Natural killer cell (primary cell): ENCODE results near the gene AKAP8L. TPM values are rescaled to one million over a fixed set of nuclear protein-coding genes. Genes with fewer than 3 reads are reported as not detected.
"Not testable (repeated sequence)": the region's sequence is repeated elsewhere in the genome, so short reads cannot be mapped to it uniquely, and the experiment has no call there.

Experiments used
- ATAC-seq, 3 donors: fragments of 150-1000 bp in 2 of 3; fragments of 200-7000 bp in 1 of 3; cut with Tn5 transposase; 1 replicate in 1 of 3; 2 replicates in 2 of 3; pipeline ENCODE4 v1.10.0; 2021; ENCODE audit warnings: mild to moderate bottlenecking in 2 of 3, moderate library complexity in 2 of 3
- DNase-seq, 2 donors: peaks; one replicate each; pipeline versions ENCODE4 v3.0.0 to v3.0.0-alpha.2; 2013 to 2021; ENCODE audit warnings: mixed read lengths in 1 of 2
- H3K27ac ChIP-seq: one replicate; pipeline ENCODE4 v1.5.1; 2013; ENCODE audit warnings: mild to moderate bottlenecking, low read length
- H3K27me3 ChIP-seq: one replicate; pipeline ENCODE4 v1.6.1; 2013; ENCODE audit warnings: low read length; ENCODE audit not compliant: control insufficient read depth, insufficient read depth
- H3K36me3 ChIP-seq: one replicate; pipeline ENCODE4 v1.6.1; 2013; ENCODE audit warnings: low read length; ENCODE audit not compliant: control insufficient read depth, insufficient read depth
- H3K4me1 ChIP-seq: one replicate; pipeline ENCODE4 v1.6.1; 2013; ENCODE audit warnings: low read length; ENCODE audit not compliant: control insufficient read depth, insufficient read depth
- H3K4me3 ChIP-seq: one replicate; pipeline ENCODE4 v1.5.1; 2013; ENCODE audit warnings: low read length
- H3K9me3 ChIP-seq: one replicate; pipeline ENCODE4 v1.6.1; 2013; ENCODE audit warnings: low read length; ENCODE audit not compliant: control insufficient read depth, insufficient read depth
- H3K27ac Mint-ChIP-seq, 2 donors: one replicate each; pipeline ENCODE4 v1.8.0; 2022; ENCODE audit warnings: mild to moderate bottlenecking in 2 of 2, mixed read lengths in 2 of 2, moderate library complexity in 1 of 2
- H3K27me3 Mint-ChIP-seq, 2 donors: one replicate each; pipeline ENCODE4 v1.8.0; 2022; ENCODE audit warnings: low read depth in 2 of 2, mixed read lengths in 2 of 2
- H3K36me3 Mint-ChIP-seq: one replicate; pipeline ENCODE4 v1.8.0; 2022; ENCODE audit warnings: mixed read lengths
- H3K4me1 Mint-ChIP-seq, 2 donors: one replicate each; pipeline ENCODE4 v1.8.0; 2022; ENCODE audit warnings: mixed read lengths in 2 of 2
- H3K4me3 Mint-ChIP-seq: one replicate; pipeline ENCODE4 v1.8.0; 2022; ENCODE audit warnings: mild to moderate bottlenecking, moderate library complexity, mixed read lengths
- H3K9me3 Mint-ChIP-seq, 2 donors: one replicate each; pipeline ENCODE4 v1.8.0; 2022; ENCODE audit warnings: mixed read lengths in 2 of 2
- WGBS: methylation state at CpG from one replicate; pipeline ENCODE4 v1.1.7; 2013; ENCODE audit warnings: missing lambda C conversion rate; ENCODE audit not compliant: insufficient coverage; 5-methylcytosine and 5-hydroxymethylcytosine counted together
- intact Hi-C: fragments of 100-400 bp; cut with micrococcal nuclease; formaldehyde crosslinking; loops from one replicate; pipeline ENCODE4 v1.14.2; 2022
- total RNA-seq, 4 donors: library from RNA; stranded (reverse); fragments of 120-200 nt in 1 of 4; gene quantifications; one replicate each; pipeline versions ENCODE4 v1.2.3 to v1.2.4, GENCODE V29; 2013 to 2022
- TF ChIP-seq, protein P1 (sequence below): fragments of 200-600 bp; IDR thresholded peaks from one replicate; pipeline ENCODE4 v1.8.0; 2022; ENCODE audit warnings: antibody characterized with exemption

Gene AKAP8L
- total RNA-seq, 3 donors from 2014 or later (not counting 1 experiment from before 2014, with no cell fraction given): 144 to 174 (median 173) TPM

DNA sequence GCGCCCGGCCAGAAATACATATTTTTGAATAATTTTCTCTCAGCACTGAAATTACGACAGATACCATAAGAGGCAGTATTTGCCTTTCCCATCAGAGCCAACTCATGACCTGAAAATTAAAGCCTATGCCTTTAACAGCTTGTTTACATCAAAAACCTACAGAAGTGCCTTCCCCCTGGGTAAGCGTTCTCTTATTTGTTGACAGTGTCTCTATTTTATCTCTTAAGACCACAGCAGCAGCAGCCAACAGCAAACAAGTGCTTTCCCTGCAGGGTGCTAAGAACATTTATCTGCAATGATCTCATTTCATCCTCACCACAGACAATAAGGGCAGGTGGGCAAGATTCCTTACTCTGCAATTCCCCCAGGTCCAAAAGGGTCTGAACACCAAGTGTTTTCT lies 6.0 kb downstream of the AKAP8L start:
- H3K27ac ChIP-seq: no peak overlapping the region
- no peak for ATAC-seq
- H3K4me3 ChIP-seq: no peak overlapping the region
- H3K27ac Mint-ChIP-seq: peak overlapping the region in 1 of 2 donors; percentile 36
- DNase-seq: no peak
- no peaks in the 10 kb centered on the region for H3K9me3 Mint-ChIP-seq
- intact Hi-C loops: no loop called here
- H3K4me1 Mint-ChIP-seq: peaks cover 34 to 38% of the 10 kb centered on the region in 2 donors
- no peaks in the 10 kb centered on the region for H3K27me3 Mint-ChIP-seq
- peaks cover 17% of the 10 kb centered on the region for H3K36me3 ChIP-seq
- TF ChIP-seq, protein P1, sequence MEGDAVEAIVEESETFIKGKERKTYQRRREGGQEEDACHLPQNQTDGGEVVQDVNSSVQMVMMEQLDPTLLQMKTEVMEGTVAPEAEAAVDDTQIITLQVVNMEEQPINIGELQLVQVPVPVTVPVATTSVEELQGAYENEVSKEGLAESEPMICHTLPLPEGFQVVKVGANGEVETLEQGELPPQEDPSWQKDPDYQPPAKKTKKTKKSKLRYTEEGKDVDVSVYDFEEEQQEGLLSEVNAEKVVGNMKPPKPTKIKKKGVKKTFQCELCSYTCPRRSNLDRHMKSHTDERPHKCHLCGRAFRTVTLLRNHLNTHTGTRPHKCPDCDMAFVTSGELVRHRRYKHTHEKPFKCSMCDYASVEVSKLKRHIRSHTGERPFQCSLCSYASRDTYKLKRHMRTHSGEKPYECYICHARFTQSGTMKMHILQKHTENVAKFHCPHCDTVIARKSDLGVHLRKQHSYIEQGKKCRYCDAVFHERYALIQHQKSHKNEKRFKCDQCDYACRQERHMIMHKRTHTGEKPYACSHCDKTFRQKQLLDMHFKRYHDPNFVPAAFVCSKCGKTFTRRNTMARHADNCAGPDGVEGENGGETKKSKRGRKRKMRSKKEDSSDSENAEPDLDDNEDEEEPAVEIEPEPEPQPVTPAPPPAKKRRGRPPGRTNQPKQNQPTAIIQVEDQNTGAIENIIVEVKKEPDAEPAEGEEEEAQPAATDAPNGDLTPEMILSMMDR: no peak
- WGBS: 81% methylated on average over 4 of the region's 4 CpGs
- H3K4me1 ChIP-seq: peaks cover 19% of the 10 kb centered on the region
- no peaks in the 10 kb centered on the region for H3K9me3 ChIP-seq
- H3K27me3 ChIP-seq: no peaks in the 10 kb centered on the region
- no peak overlapping the region for H3K4me3 Mint-ChIP-seq
- H3K36me3 Mint-ChIP-seq: no peaks in the 10 kb centered on the region

- H3K4me3 ChIP-seq, H3K9me3 Mint-ChIP-seq, H3K4me1 ChIP-seq, ATAC-seq, H3K27ac Mint-ChIP-seq, H3K9me3 ChIP-seq, H3K27me3 ChIP-seq, H3K27ac ChIP-seq, DNase-seq, H3K4me3 Mint-ChIP-seq, H3K36me3 Mint-ChIP-seq, intact Hi-C loops, H3K27me3 Mint-ChIP-seq: not testable (repeated sequence)
- H3K4me1 Mint-ChIP-seq: peaks cover 26% of the 10 kb centered on the region in 2 donors
- WGBS: 100% methylated on average over 1 of the region's 2 CpGs
- H3K36me3 ChIP-seq: peaks cover 20% of the 10 kb centered on the region
Measured at GRCh38 chr19:15411351-15411750, 7.4 kb downstream of the AKAP8L start.

DNA sequence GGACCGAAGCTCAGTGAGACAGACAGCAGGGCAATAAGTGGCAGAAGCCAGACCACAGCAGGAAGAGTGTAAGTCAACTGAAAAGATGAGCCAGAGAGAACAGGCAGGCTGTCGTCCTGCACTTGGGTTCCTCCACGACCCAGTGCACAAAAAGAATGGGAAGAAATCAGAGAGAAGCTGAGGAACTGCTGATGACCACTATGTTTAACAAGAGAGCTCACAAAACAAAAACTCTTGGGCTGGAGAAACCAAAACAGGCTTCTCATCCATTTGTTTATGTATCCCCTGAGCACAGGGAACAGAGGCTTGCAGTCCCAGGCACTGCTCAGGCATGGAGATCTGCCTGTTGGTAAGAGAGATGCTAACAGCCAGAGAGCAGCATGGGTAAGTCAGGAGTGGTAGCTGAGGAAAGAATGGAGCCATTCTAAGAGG lies 14.0 kb downstream of the AKAP8L start:
- TF ChIP-seq, protein P1: no peak
- Mint-ChIP-seq H3K27me3 (no peaks in the 10 kb centered on the region), H3K36me3 (no peaks in the 10 kb centered on the region), H3K27ac (peak overlapping the region in 1 of 2 donors; percentile 5), H3K4me1 (peaks cover 29 to 35% of the 10 kb centered on the region in 2 donors), H3K4me3 (no peak overlapping the region), H3K9me3 (no peaks in the 10 kb centered on the region)
- H3K27ac ChIP-seq: no peak overlapping the region
- H3K36me3 ChIP-seq: peaks cover 53% of the 10 kb centered on the region
- no peak for ATAC-seq
- peaks cover 10% of the 10 kb centered on the region for H3K4me1 ChIP-seq
- no peaks in the 10 kb centered on the region for H3K27me3 ChIP-seq
- H3K9me3 ChIP-seq: no peaks in the 10 kb centered on the region
- DNase-seq: no peak
- no peak overlapping the region for H3K4me3 ChIP-seq
- WGBS: 55% methylated on average over 3 of the region's 3 CpGs
- intact Hi-C loops: no loop called here

DNA sequence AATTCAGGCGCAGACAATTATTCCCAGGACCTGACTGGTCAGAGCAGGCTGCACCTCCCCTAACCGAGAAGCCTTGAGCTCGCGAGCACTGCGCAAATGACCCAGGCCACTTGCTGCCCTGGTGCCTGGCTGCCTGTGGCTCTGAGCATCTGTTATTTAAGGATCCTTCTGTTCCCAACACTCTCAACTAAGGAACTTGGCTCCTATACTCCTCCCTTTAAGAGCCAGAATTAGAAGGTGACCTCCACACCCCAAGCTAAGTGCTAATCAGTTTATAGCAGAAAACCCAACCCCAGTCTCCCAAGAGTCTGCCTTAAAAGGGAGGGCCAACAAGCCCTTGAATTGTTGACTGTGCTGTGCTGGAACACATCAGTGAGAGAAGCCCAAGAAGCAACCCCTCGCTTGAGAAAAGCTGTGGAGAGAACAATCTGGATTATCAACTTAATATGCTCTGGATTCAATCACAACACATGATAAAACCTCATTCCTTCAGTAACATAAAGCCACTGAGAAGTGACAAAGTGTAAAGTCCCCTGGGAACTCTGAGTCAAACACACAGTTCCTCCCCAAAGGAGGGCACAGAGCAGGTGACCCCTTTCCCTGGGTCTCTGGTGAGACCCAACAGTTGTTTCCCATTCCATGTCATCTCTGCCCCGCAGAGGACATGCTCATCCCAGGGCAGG lies 14.6 kb downstream of the AKAP8L start:
- Histone ChIP-seq H3K9me3 (no peaks in the 10 kb centered on the region), H3K4me3 (no peak overlapping the region), H3K36me3 (peaks cover 54% of the 10 kb centered on the region), H3K27ac (no peak overlapping the region), H3K27me3 (no peaks in the 10 kb centered on the region), H3K4me1 (peaks cover 10% of the 10 kb centered on the region)
- TF ChIP-seq, protein P1: no peak
- H3K9me3 Mint-ChIP-seq: no peaks in the 10 kb centered on the region
- DNase-seq (no peak), ATAC-seq (no peak)
- intact Hi-C loops: no loop called here
- peak overlapping the region in 1 of 2 donors; percentile 5 for H3K27ac Mint-ChIP-seq
- no peaks in the 10 kb centered on the region for H3K27me3 Mint-ChIP-seq
- no peak overlapping the region for H3K4me3 Mint-ChIP-seq
- peaks cover 29 to 31% of the 10 kb centered on the region in 2 donors for H3K4me1 Mint-ChIP-seq
- 96% methylated on average over 7 of the region's 7 CpGs for WGBS
- H3K36me3 Mint-ChIP-seq: no peaks in the 10 kb centered on the region
